H1 (cell line): ENCODE results near the gene ZNF550. TPM values are rescaled to one million over a fixed set of nuclear protein-coding genes. Genes with fewer than 3 reads are reported as not detected.
A peak's percentile ranks its signal among the peaks of the same experiment; 100 is the strongest.

ENCODE experiments used
- ATF2 ChIP-seq: IDR thresholded peaks from 2 replicates; pipeline ENCODE4 v1.6.1; 2012; ENCODE audit warnings: low read length, inconsistent platforms
- CBX5 ChIP-seq: fragments of 300-800, 300-1000 bp; sonication (generic); IDR thresholded peaks from 2 replicates; pipeline ENCODE4 v1.7.1; 2016; ENCODE audit warnings: antibody characterized with exemption, low read length, low read depth
- CREB1 ChIP-seq: IDR thresholded peaks from 2 replicates; pipeline ENCODE4 v1.6.1; 2012; ENCODE audit warnings: inconsistent platforms
- EP300 ChIP-seq, 2 experiments: IDR thresholded peaks; 1 replicate in 1 of 2; 2 replicates in 1 of 2; pipeline ENCODE4 v1.6.1; 2011 to 2012; ENCODE audit warnings: low read depth in 2 of 2, low read length in 2 of 2, mild to moderate bottlenecking in 2 of 2, borderline replicate concordance in 1 of 2, inconsistent platforms in 1 of 2, moderate library complexity in 1 of 2
- GABPA ChIP-seq: IDR thresholded peaks from 2 replicates; pipeline ENCODE4 v1.6.1; 2011; ENCODE audit warnings: mild to moderate bottlenecking, low read length, moderate library complexity, borderline replicate concordance; ENCODE audit not compliant: insufficient read depth
- NANOG ChIP-seq: IDR thresholded peaks from 2 replicates; pipeline ENCODE4 v1.6.1; 2011; ENCODE audit warnings: low read length, low read depth, mild to moderate bottlenecking, inconsistent platforms; ENCODE audit not compliant: insufficient read depth, poor library complexity, severe bottlenecking
- polyA plus RNA-seq, 7 experiments: library from polyadenylated mRNA; depleted of rRNA in 3 of 7; stranded (reverse) in 5 of 7; unstranded in 2 of 7; fragments of >200 nt in 5 of 7; fragments of 200-250 nt in 2 of 7; gene quantifications; 1 replicate in 5 of 7; 2 replicates in 1 of 7; 4 replicates in 1 of 7; pipeline versions ENCODE4 v1.2.1 to v1.2.3, GENCODE V29; 2011 to 2013; ENCODE audit warnings: missing spikeins in 2 of 7, mixed read lengths in 2 of 7
- total RNA-seq: library from RNA; stranded (reverse); fragmentation: NEBNext Ultra II Directional; extraction: Animal tissue kit (Norgen Biotek cat#: 25700); gene quantifications from 2 replicates; pipeline ENCODE4 v1.2.1, GENCODE V29; 2021
- TF ChIP-seq, protein P1 (sequence below): IDR thresholded peaks from 2 replicates; pipeline ENCODE4 v1.6.1; 2011; ENCODE audit warnings: low read length, improper control_type of control experiment

ZNF550 gene
- total and polyA plus RNA-seq, 2 of the 8 experiments (the other 6 are each of a cell fraction or from before 2014, with no cell fraction given) = 4.5 to 10.7 TPM

GRCh38 chr19:57578487-57579205 is 19.0 kb upstream of the ZNF550 start, which contains the start of gene ZNF416 (continued):
- TF ChIP-seq EP300 (IDR thresholded peaks at IDR 0.05; ENCODE audit: borderline replicate concordance in 1 of 2, low read depth in 2 of 2, low read length in 2 of 2) = no peak
- TF ChIP-seq, protein P1, sequence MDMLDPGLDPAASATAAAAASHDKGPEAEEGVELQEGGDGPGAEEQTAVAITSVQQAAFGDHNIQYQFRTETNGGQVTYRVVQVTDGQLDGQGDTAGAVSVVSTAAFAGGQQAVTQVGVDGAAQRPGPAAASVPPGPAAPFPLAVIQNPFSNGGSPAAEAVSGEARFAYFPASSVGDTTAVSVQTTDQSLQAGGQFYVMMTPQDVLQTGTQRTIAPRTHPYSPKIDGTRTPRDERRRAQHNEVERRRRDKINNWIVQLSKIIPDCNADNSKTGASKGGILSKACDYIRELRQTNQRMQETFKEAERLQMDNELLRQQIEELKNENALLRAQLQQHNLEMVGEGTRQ = no peak
- TF ChIP-seq NANOG = no peak
- peak; percentile 71 for TF ChIP-seq CREB1
- TF ChIP-seq GABPA = peak; percentile 86; the same call in 1 of the 2 replicates
- TF ChIP-seq ATF2 = no peak
- no peak for TF ChIP-seq CBX5
